GM12892 (cell line): ENCODE measurements around the gene FAM43A.

Source experiments
- POLR2A ChIP-seq: IDR thresholded peaks from 2 replicates; pipeline ENCODE4 v1.6.1; 2011; ENCODE audit warnings: low read depth, low read length, control low read depth
- POLR2AphosphoS5 ChIP-seq: IDR thresholded peaks from 2 replicates; pipeline ENCODE4 v1.6.1; 2011; ENCODE audit warnings: low read depth, low read length, control low read depth

- TF ChIP-seq POLR2A (no peak), POLR2AphosphoS5 (no peak)
Observed at GRCh38 chr3:194676471-194676870, 9.2 kb upstream of the FAM43A start.
